Adrenal gland (tissue), 5 donors: Measurements from ENCODE around the gene IL25.
"Not testable (repeated sequence)": the region's sequence is repeated elsewhere in the genome, so short reads cannot be mapped to it uniquely, and the experiment has no call there.

ENCODE experiments used
- CTCF ChIP-seq, 6 experiments: fragments of 450-650 bp in 4 of 6; fragments of 200-600 bp in 2 of 6; sonication (generic) in 1 of 6; IDR thresholded peaks; 1 replicate in 5 of 6; 2 replicates in 1 of 6; pipeline versions ENCODE4 v1.5.1 to v1.8.0; 2016 to 2021; ENCODE audit warnings: antibody characterized with exemption in 6 of 6, mild to moderate bottlenecking in 2 of 6, moderate library complexity in 1 of 6
- POLR2A ChIP-seq, 2 donors: fragments of 450-650 bp; IDR thresholded peaks; one replicate each; pipeline ENCODE4 v1.6.1; 2017; ENCODE audit warnings: antibody characterized with exemption in 2 of 2, mild to moderate bottlenecking in 2 of 2, moderate library complexity in 1 of 2
- donor health status: DM: no; HTN: no; CAD: no.

- not testable (repeated sequence) for TF ChIP-seq POLR2A, CTCF (IDR thresholded peaks at IDR 0.05)
Observed at GRCh38 chr14:23386266-23386657, 13.7 kb downstream of the IL25 start.
